AG09309 (cell line): ENCODE measurements around the gene FAS.

ENCODE experiments used
- DNase-seq: peaks from one replicate; pipeline ENCODE4 v3.0.0-alpha.2; 2010; ENCODE audit warnings: low read depth
- H3K4me3 ChIP-seq: 2 replicates; pipeline ENCODE4 v1.5.1; 2011; ENCODE audit warnings: mild to moderate bottlenecking, low read depth, low read length, moderate library complexity; ENCODE audit not compliant: control insufficient read depth
- CTCF ChIP-seq: IDR thresholded peaks from 2 replicates; pipeline ENCODE4 v1.5.1; 2011; ENCODE audit warnings: mild to moderate bottlenecking, low read depth, low read length, inconsistent platforms; ENCODE audit not compliant: insufficient read depth, control insufficient read depth; ENCODE audit errors: missing control alignments

FAS gene

GRCh38 chr10:88966797-88967196 lies 23.8 kb upstream of the FAS start:
- no peak overlapping the region for H3K4me3 ChIP-seq
- DNase-seq = no peak
- TF ChIP-seq CTCF = no peak

- DNase-seq = no peak
- TF ChIP-seq CTCF = no peak
- H3K4me3 ChIP-seq = no peak overlapping the region
Observed at GRCh38 chr10:88968391-88968790, 22.2 kb upstream of the FAS start.

DNA sequence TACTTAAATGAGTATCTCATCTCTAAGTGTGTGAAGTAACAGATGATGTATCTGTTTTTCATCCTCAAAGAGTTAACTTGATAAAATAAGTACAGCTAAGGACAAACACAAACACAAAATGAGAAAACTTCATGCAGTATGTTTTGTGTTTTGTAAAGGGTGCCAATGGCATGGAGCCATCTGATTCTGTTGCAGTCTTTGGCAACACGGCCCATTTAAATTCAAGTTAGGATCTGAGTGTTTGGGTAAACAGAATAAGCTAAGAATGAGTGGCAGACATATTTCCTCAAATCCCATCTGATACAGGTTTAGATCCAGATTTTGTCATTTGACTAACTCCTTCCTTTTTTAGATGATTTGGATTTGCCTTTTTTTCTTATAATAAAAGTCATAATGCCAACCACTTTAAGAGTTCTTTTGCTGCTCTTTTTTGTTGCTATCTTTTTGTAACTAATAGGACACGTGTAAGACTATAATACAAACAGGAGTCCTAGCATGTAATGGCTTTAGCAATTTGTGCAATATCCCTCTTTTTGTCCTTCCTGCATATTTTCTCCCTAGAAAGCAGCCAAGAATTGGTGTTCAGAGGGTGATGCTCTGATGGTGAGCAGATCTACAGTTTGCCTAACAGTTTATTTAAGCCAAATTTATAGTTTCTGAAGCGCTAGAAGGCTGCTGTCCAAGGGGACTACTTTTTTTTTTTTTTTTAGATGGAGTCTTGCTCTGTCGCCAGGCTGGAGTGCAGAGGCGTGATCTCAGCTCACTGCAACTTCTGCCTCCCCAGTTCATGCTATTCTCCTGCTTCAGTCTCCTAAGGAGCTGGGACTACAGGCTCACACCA lies 19.2 kb upstream of the FAS start:
- no peak for DNase-seq
- TF ChIP-seq CTCF = no peak
- H3K4me3 ChIP-seq = no peak overlapping the region

- H3K4me3 ChIP-seq = no peak overlapping the region
- no peak for TF ChIP-seq CTCF
- no peak for DNase-seq
Observed at GRCh38 chr10:88974012-88974411, 16.6 kb upstream of the FAS start.

GRCh38 chr10:88974446-88975376 lies 15.9 kb upstream of the FAS start:
- DNase-seq = no peak
- no peak for TF ChIP-seq CTCF
- peak overlapping the region; percentile 24 for H3K4me3 ChIP-seq

GRCh38 chr10:88975377-88975720 lies 15.2 kb upstream of the FAS start:
- no peak for DNase-seq
- H3K4me3 ChIP-seq = peak overlapping the region; percentile 24

More at GRCh38 chr10:88975377-88975720, 15.2 kb upstream of the FAS start:
- no peak for TF ChIP-seq CTCF
